OCI-LY3 (cell line): ENCODE measurements around the gene PIAS4.

Source experiments
- H2AFZ ChIP-seq: fragments of 200-600, 300-600 bp; shearing (Covaris generic); 2 replicates; pipeline ENCODE4 v1.6.0; 2014; ENCODE audit warnings: antibody characterized with exemption, low read depth, low read length
- H3K27ac ChIP-seq: fragments of 200-600, 300-600 bp; sonication (generic); 2 replicates; pipeline ENCODE4 v1.5.1; 2014; ENCODE audit warnings: mild to moderate bottlenecking, low read length, moderate library complexity, mixed read lengths
- H3K27me3 ChIP-seq: fragments of 200-600, 300-600 bp; sonication (generic); 2 replicates; pipeline ENCODE4 v1.6.1; 2014; ENCODE audit warnings: low read depth, low read length, mixed read lengths
- H3K36me3 ChIP-seq: fragments of 200-600, 300-600 bp; sonication (generic); replicated peaks from 2 replicates; pipeline ENCODE3; 2014; ENCODE audit warnings: low read depth, low read length, mixed read lengths
- H3K4me1 ChIP-seq: fragments of 300-600, 200-600 bp; sonication (generic); 2 replicates; pipeline ENCODE4 v1.6.1; 2014; ENCODE audit warnings: low read length, mixed read lengths
- H3K4me2 ChIP-seq: fragments of 200-600, 300-600 bp; sonication (generic); 2 replicates; pipeline ENCODE4 v1.6.1; 2014; ENCODE audit warnings: low read length, mixed read lengths
- H3K4me3 ChIP-seq: fragments of 300-600, 200-600 bp; sonication (generic); 2 replicates; pipeline ENCODE4 v1.5.1; 2014; ENCODE audit warnings: antibody characterized with exemption, mild to moderate bottlenecking, low read length, moderate library complexity
- H3K79me2 ChIP-seq: fragments of 300-600, 200-600 bp; shearing (Covaris generic); 2 replicates; pipeline ENCODE4 v1.6.1; 2014; ENCODE audit warnings: mild to moderate bottlenecking, low read length, mixed read lengths
- H3K9ac ChIP-seq: fragments of 300-600, 200-600 bp; shearing (Covaris generic); 2 replicates; pipeline ENCODE4 v1.6.0; 2014; ENCODE audit warnings: mild to moderate bottlenecking, low read length, moderate library complexity
- H3K9me3 ChIP-seq: fragments of 200-600, 300-600 bp; shearing (Covaris generic); 2 replicates; pipeline ENCODE4 v1.6.1; 2014; ENCODE audit warnings: low read length, mixed read lengths; ENCODE audit not compliant: insufficient read depth
- H4K20me1 ChIP-seq: fragments of 200-600, 300-600 bp; sonication (generic); 2 replicates; pipeline ENCODE4 v1.6.1; 2016; ENCODE audit warnings: low read length, mixed read lengths; ENCODE audit not compliant: insufficient read depth
- CTCF ChIP-seq: fragments of 200-600, 300-600 bp; sonication (generic); IDR thresholded peaks from 2 replicates; pipeline ENCODE4 v1.5.1; 2014; ENCODE audit warnings: antibody characterized with exemption, low read length, low read depth
- EZH2phosphoT487 ChIP-seq: fragments of 200-600 bp; shearing (Covaris generic); IDR thresholded peaks from 2 replicates; pipeline ENCODE4 v1.6.1; 2018; ENCODE audit warnings: antibody characterized with exemption, mixed run types, low read depth

Gene PIAS4

GRCh38 chr19:4044990-4045465, 37.5 kb downstream of the PIAS4 start:
- H3K27me3 ChIP-seq = no peaks in the 10 kb centered on the region
- peaks cover 58% of the 10 kb centered on the region for H4K20me1 ChIP-seq
- H3K36me3 ChIP-seq = peaks cover 32% of the 10 kb centered on the region
- H3K4me3 ChIP-seq = no peak overlapping the region
- H3K4me1 ChIP-seq = no peaks in the 10 kb centered on the region
- H3K79me2 ChIP-seq = peaks cover 74% of the 10 kb centered on the region
- no peak for TF ChIP-seq EZH2phosphoT487
- TF ChIP-seq CTCF = no peak
- H3K9me3 ChIP-seq = no peaks in the 10 kb centered on the region
- no peak overlapping the region for H3K27ac ChIP-seq
- H3K9ac ChIP-seq = no peak overlapping the region
- no peak overlapping the region for H3K4me2 ChIP-seq
- no peak overlapping the region for H2AFZ ChIP-seq

- TF ChIP-seq CTCF (no peak), EZH2phosphoT487 (no peak)
- no peak overlapping the region for H3K4me3 ChIP-seq
- H2AFZ ChIP-seq = no peak overlapping the region
- H3K79me2 ChIP-seq = peaks cover 81% of the 10 kb centered on the region
- H3K4me2 ChIP-seq = no peak overlapping the region
- no peaks in the 10 kb centered on the region for H3K9me3 ChIP-seq
- no peaks in the 10 kb centered on the region for H3K27me3 ChIP-seq
- H4K20me1 ChIP-seq = peaks cover 65% of the 10 kb centered on the region
- H3K9ac ChIP-seq = no peak overlapping the region
- H3K4me1 ChIP-seq = no peaks in the 10 kb centered on the region
- H3K27ac ChIP-seq = no peak overlapping the region
- H3K36me3 ChIP-seq = peaks cover 32% of the 10 kb centered on the region
Observed at GRCh38 chr19:4045597-4046361, 38.2 kb downstream of the PIAS4 start.

- H3K79me2 ChIP-seq = peaks cover 87% of the 10 kb centered on the region
- no peaks in the 10 kb centered on the region for H3K9me3 ChIP-seq
- peaks cover 69% of the 10 kb centered on the region for H4K20me1 ChIP-seq
- no peaks in the 10 kb centered on the region for H3K4me1 ChIP-seq
- H3K4me3 ChIP-seq = no peak overlapping the region
- no peak overlapping the region for H3K9ac ChIP-seq
- H3K4me2 ChIP-seq = no peak overlapping the region
- peaks cover 35% of the 10 kb centered on the region for H3K36me3 ChIP-seq
- H3K27ac ChIP-seq = no peak overlapping the region
- no peaks in the 10 kb centered on the region for H3K27me3 ChIP-seq
- TF ChIP-seq EZH2phosphoT487 (no peak), CTCF (no peak)
- H2AFZ ChIP-seq = no peak overlapping the region
Observed at GRCh38 chr19:4046362-4046691, 38.8 kb downstream of the PIAS4 start.

- H3K9ac ChIP-seq = no peak overlapping the region
- no peaks in the 10 kb centered on the region for H3K27me3 ChIP-seq
- H3K4me2 ChIP-seq = no peak overlapping the region
- H2AFZ ChIP-seq = no peak overlapping the region
- peaks cover 40% of the 10 kb centered on the region for H3K36me3 ChIP-seq
- H4K20me1 ChIP-seq = peaks cover 75% of the 10 kb centered on the region
- H3K4me3 ChIP-seq = no peak overlapping the region
- peaks cover 93% of the 10 kb centered on the region for H3K79me2 ChIP-seq
- no peak overlapping the region for H3K27ac ChIP-seq
- no peak for TF ChIP-seq CTCF
- no peak for TF ChIP-seq EZH2phosphoT487
- no peaks in the 10 kb centered on the region for H3K4me1 ChIP-seq
- no peaks in the 10 kb centered on the region for H3K9me3 ChIP-seq
Observed at GRCh38 chr19:4046946-4047683, 39.6 kb downstream of the PIAS4 start.
